Smooth muscle cell (in vitro differentiated cells): Measurements from ENCODE around the gene KAT7. TPM values are rescaled to one million over a fixed set of nuclear protein-coding genes. Genes with fewer than 3 reads are reported as not detected.

Experiments
- DNase-seq: peaks from one replicate; lab custom pipeline; 2025; ENCODE audit not compliant: unreplicated experiment; lab: John Stamatoyannopoulos, UW
- H2AFZ ChIP-seq: fragments of 200-600 bp; sonication (generic); 2 replicates; pipeline ENCODE4 v1.6.0; 2016; ENCODE audit warnings: antibody characterized with exemption, low read depth, mild to moderate bottlenecking
- H3F3A ChIP-seq: fragments of 200-600 bp; sonication (generic); 2 replicates; pipeline ENCODE4 v1.6.0; 2017; ENCODE audit warnings: antibody characterized with exemption, low read depth
- H3K27ac ChIP-seq: fragments of 200-600 bp; sonication (generic); 2 replicates; pipeline ENCODE4 v1.5.1; 2016; ENCODE audit warnings: low read depth, mild to moderate bottlenecking
- H3K27me3 ChIP-seq: fragments of 200-600 bp; sonication (generic); 2 replicates; pipeline ENCODE4 v1.6.1; 2016; ENCODE audit warnings: low read depth, mild to moderate bottlenecking
- H3K36me3 ChIP-seq: fragments of 200-600 bp; sonication (generic); 2 replicates; pipeline ENCODE4 v1.5.1; 2016; ENCODE audit warnings: low read depth
- H3K4me1 ChIP-seq: fragments of 200-600 bp; sonication (generic); 2 replicates; pipeline ENCODE4 v1.5.1; 2016; ENCODE audit warnings: low read depth
- H3K4me2 ChIP-seq: fragments of 200-600 bp; sonication (generic); 2 replicates; pipeline ENCODE4 v1.6.0; 2016; ENCODE audit warnings: mild to moderate bottlenecking
- H3K4me3 ChIP-seq: fragments of 200-600 bp; sonication (generic); 2 replicates; pipeline ENCODE4 v1.5.1; 2016; ENCODE audit warnings: mild to moderate bottlenecking
- H3K79me2 ChIP-seq: fragments of 200-600 bp; sonication (generic); 2 replicates; pipeline ENCODE4 v1.6.0; 2016; ENCODE audit warnings: low read depth, mild to moderate bottlenecking
- H3K9ac ChIP-seq: fragments of 200-600 bp; sonication (generic); 2 replicates; pipeline ENCODE4 v1.6.0; 2016; ENCODE audit warnings: low read depth
- H3K9me3 ChIP-seq: fragments of 200-600 bp; sonication (generic); replicated peaks from 2 replicates; pipeline ENCODE4 v1.5.1; 2016; ENCODE audit warnings: low read depth
- H4K20me1 ChIP-seq: fragments of 200-600 bp; sonication (generic); 2 replicates; pipeline ENCODE4 v1.6.0; 2016; ENCODE audit warnings: low read depth
- CTCF ChIP-seq: fragments of 200-600 bp; sonication (generic); IDR thresholded peaks from 2 replicates; pipeline ENCODE4 v1.5.1; 2017; ENCODE audit warnings: borderline replicate concordance, mild to moderate bottlenecking, antibody characterized with exemption; ENCODE audit not compliant: insufficient read depth, poor library complexity, severe bottlenecking
- WGBS: methylation state at CpG from one replicate; pipeline ENCODE4 v1.1.7; 2016; ENCODE audit warnings: low lambda C conversion rate; 5-methylcytosine and 5-hydroxymethylcytosine counted together
- polyA plus RNA-seq: library from polyadenylated mRNA; unstranded; fragments of >200 nt; fragmentation: Nextera tagmentation; extraction: Ambion mirVana; gene quantifications from 2 replicates; pipeline ENCODE4 v1.2.1, GENCODE V29; 2016
- total RNA-seq: library from RNA; depleted of rRNA; stranded (reverse); fragments of >200 nt; gene quantifications from 2 replicates; pipeline ENCODE4 v1.2.3, GENCODE V29; 2014

KAT7 gene
- total and polyA plus RNA-seq, 2 experiments from 2014 or later, result 21.7 to 32.0 TPM

GRCh38 chr17:49835472-49835871, 47.0 kb downstream of the KAT7 start:
- H3K27ac ChIP-seq, result no peak overlapping the region
- H3K9me3 ChIP-seq, result no peaks in the 10 kb centered on the region
- no peaks in the 10 kb centered on the region for H3K36me3 ChIP-seq
- H3K9ac ChIP-seq, result no peak overlapping the region
- no peak for TF ChIP-seq CTCF
- H3K4me1 ChIP-seq, result no peaks in the 10 kb centered on the region
- no peaks in the 10 kb centered on the region for H3K27me3 ChIP-seq
- no peak overlapping the region for H3K4me3 ChIP-seq
- 95% methylated on average over 7 of the region's 7 CpGs for WGBS
- H2AFZ ChIP-seq, result no peak overlapping the region
- no peak for DNase-seq
- H3F3A ChIP-seq, result no peaks in the 10 kb centered on the region
- no peaks in the 10 kb centered on the region for H4K20me1 ChIP-seq
- no peak overlapping the region for H3K4me2 ChIP-seq
- H3K79me2 ChIP-seq, result no peaks in the 10 kb centered on the region

- Histone ChIP-seq H3K4me2 (no peak overlapping the region), H3K36me3 (no peaks in the 10 kb centered on the region), H2AFZ (no peak overlapping the region), H3K27me3 (no peaks in the 10 kb centered on the region), H3K4me1 (no peaks in the 10 kb centered on the region), H3K9me3 (no peaks in the 10 kb centered on the region), H4K20me1 (no peaks in the 10 kb centered on the region), H3F3A (no peaks in the 10 kb centered on the region), H3K4me3 (no peak overlapping the region), H3K27ac (no peak overlapping the region), H3K9ac (no peak overlapping the region), H3K79me2 (no peaks in the 10 kb centered on the region)
- no peak for DNase-seq
- 92% methylated on average over 16 of the region's 16 CpGs for WGBS
- no peak for TF ChIP-seq CTCF
Observed at GRCh38 chr17:49836111-49837030, 47.9 kb downstream of the KAT7 start.

- no peak overlapping the region for H3K4me3 ChIP-seq
- no peaks in the 10 kb centered on the region for H4K20me1 ChIP-seq
- H3K4me2 ChIP-seq, result no peak overlapping the region
- H3K27me3 ChIP-seq, result no peaks in the 10 kb centered on the region
- 93% methylated on average over 4 of the region's 5 CpGs for WGBS
- H3K27ac ChIP-seq, result no peak overlapping the region
- no peaks in the 10 kb centered on the region for H3F3A ChIP-seq
- no peaks in the 10 kb centered on the region for H3K79me2 ChIP-seq
- H3K9me3 ChIP-seq, result no peaks in the 10 kb centered on the region
- H3K9ac ChIP-seq, result no peak overlapping the region
- TF ChIP-seq CTCF, result no peak
- no peaks in the 10 kb centered on the region for H3K4me1 ChIP-seq
- no peak overlapping the region for H2AFZ ChIP-seq
- no peaks in the 10 kb centered on the region for H3K36me3 ChIP-seq
- DNase-seq, result no peak
Observed at GRCh38 chr17:49839455-49839854, 51.0 kb downstream of the KAT7 start.
